Measurements from ENCODE around the gene ADCY4.

- TF ChIP-seq POLR2A (IDR thresholded peaks at IDR 0.05) (no peak), CTCF (IDR thresholded peaks at IDR 0.05) (no peak)
These were observed 24.6 kb downstream of the ADCY4 start for GRCh38 chr14:24310265-24310645.

Measured in testis (tissue), 2 donors.